Activated T-helper 17 cell treated with anti-CD3 and anti-CD28 coated beads, Interleukin-2, amount 50 U/mL, for 72 hours (primary cell): ENCODE results near the gene TOM1L2. TPM values are rescaled to one million over a fixed set of nuclear protein-coding genes. Genes with fewer than 3 reads are reported as not detected.

ENCODE experiments used
- ATAC-seq: fragments of 150-1000 bp; cut with Tn5 transposase; replicated peaks from 2 replicates; pipeline ENCODE4 v1.10.0; 2021; ENCODE audit warnings: mild to moderate bottlenecking, moderate library complexity
- H3K27ac Mint-ChIP-seq: one replicate; pipeline ENCODE4 v1.8.0; 2022; ENCODE audit warnings: mixed read lengths
- H3K27me3 Mint-ChIP-seq: one replicate; pipeline ENCODE4 v1.8.0; 2022; ENCODE audit warnings: mixed read lengths
- H3K36me3 Mint-ChIP-seq: one replicate; pipeline ENCODE4 v1.8.0; 2022; ENCODE audit warnings: low read depth, mild to moderate bottlenecking, mixed read lengths
- H3K4me1 Mint-ChIP-seq: one replicate; pipeline ENCODE4 v1.8.0; 2022; ENCODE audit warnings: mixed read lengths
- H3K4me3 Mint-ChIP-seq: one replicate; pipeline ENCODE4 v1.8.0; 2022; ENCODE audit warnings: mild to moderate bottlenecking, mixed read lengths
- H3K9me3 Mint-ChIP-seq: one replicate; pipeline ENCODE4 v1.8.0; 2022; ENCODE audit warnings: mixed read lengths
- total RNA-seq, 2 donors: library from RNA; stranded (reverse); gene quantifications; one replicate each; pipeline ENCODE4 v1.2.3, GENCODE V29; 2022

The TOM1L2 gene
- total RNA-seq, 2 donors from 2014 or later, result 20.4 to 24.8 TPM

DNA sequence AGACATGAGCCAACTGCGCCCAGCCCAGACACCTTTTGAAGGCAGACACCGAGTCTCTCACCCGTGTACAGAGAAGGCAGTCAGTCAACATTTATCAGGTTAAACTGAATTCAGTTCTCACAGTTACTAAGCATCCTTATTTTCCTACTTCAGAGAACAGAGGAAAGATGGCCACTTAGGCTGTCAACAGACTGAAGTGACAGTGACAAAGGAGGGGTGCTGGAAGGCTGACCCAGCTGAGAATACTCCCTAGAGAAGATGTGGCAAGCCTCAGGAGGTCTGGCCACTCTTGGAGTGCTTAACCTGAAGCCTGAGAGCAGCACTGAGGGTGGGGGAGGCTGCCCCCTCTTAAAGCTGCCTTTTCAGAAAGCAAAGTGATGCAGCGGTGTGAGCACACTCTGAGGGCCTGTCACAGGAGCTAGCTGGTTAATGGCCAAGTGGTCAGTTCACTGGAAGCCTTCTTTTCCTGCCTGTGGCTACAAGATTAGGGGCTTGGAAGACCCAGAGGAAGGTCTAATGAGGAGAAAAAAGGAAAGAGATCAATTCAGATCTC lies 84.4 kb downstream of the TOM1L2 start:
- Mint-ChIP-seq H3K4me1 (no peaks in the 10 kb centered on the region), H3K27me3 (no peaks in the 10 kb centered on the region), H3K36me3 (peaks cover 12% of the 10 kb centered on the region), H3K27ac (no peak overlapping the region), H3K9me3 (no peaks in the 10 kb centered on the region), H3K4me3 (no peak overlapping the region)
- no peak for ATAC-seq

DNA sequence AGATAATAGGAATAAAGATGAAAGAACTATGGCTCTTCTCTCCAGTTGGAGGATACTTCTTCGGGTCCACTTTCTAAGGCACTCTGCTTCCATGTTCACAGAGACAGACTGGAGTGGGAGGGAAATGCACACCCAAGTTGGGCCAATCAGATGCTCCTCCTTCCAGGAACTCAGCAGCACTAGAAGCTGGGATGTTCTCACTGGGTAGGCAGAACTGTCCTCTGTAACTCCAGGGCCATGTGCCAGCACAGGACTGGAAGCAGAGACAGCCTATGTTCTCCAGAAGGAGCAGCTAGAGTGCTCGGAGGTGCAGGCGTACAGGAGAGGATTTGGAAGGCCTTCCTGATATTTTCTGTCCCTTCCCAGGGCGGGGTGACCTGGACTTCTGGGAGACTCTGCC lies 85.5 kb downstream of the TOM1L2 start:
- H3K4me1 Mint-ChIP-seq, result no peaks in the 10 kb centered on the region

DNA sequence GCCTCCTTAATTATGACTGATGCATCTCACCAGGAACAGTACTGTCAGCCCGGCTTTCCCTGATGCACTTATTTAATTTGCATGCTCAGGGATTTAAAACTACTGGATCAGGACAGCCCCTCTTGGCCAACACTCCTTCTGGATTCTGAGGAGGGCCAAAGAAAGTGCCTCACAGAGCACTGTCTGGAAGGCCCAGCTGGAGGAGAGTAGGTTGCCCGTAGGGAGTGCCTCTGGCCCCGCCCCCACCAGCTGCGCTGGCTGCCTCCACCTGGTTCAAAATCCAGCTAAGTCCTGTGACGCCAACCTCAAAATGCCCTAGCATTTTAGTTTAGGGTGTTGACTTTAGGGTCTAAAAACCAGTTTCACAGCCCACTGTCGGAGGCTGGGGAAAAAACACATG lies 86.0 kb downstream of the TOM1L2 start:
- ATAC-seq, result no peak
- Mint-ChIP-seq H3K27ac (no peak overlapping the region), H3K4me1 (no peaks in the 10 kb centered on the region), H3K9me3 (no peaks in the 10 kb centered on the region), H3K4me3 (no peak overlapping the region), H3K36me3 (peaks cover 6% of the 10 kb centered on the region), H3K27me3 (no peaks in the 10 kb centered on the region)

More for the DNA sequence above, 85.5 kb downstream of the TOM1L2 start:
- Mint-ChIP-seq H3K36me3 (peaks cover 8% of the 10 kb centered on the region), H3K9me3 (no peaks in the 10 kb centered on the region), H3K27me3 (no peaks in the 10 kb centered on the region), H3K27ac (no peak overlapping the region), H3K4me3 (no peak overlapping the region)
- no peak for ATAC-seq

DNA sequence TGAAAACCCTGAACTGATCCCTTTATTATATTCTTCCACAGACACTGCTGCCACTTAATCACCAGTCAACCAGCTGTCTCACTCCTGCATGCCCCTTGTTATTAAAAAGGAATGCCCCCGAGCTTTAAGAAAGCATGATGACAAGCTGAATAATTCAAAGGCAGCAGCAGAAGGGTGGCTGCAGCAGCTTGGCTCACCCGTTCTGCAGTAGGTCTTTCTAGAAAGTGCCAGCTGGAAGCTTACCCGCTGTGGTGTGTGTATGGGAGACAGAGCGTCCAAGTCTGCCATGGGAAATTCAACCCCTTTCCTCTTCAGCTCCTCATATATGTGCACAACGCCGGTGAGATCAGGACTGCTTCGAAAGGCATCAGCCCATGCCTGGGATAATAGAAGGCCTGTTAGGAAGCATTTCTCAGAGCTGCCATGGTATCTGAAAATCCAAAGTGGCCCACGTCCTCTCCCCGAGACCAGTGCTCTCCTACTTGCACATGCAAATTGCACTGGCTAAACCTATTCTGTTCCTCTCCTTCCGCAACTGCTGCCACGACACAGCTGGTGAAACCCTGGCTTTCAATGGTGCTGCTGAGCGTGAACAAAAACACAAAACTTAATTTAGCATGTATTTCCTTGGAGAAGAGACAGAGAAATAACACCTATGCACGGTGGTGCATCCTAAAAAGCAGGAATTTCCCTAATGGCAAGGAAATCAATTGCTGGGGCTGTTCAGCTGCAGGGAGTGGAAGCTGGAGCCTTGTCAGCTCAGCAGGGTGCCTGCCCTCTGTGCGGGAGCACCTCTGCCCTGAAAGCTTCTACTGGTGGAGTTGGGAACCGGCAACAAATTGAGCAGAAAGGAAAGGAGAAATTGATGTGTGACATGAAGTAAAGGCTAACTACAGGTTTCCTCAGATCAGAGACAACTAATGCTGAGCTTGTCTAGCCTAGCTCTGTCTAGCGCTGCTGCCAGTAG lies 87.5 kb downstream of the TOM1L2 start:
- H3K4me3 Mint-ChIP-seq, result no peak overlapping the region
- peak overlapping the region; percentile 47 for H3K27ac Mint-ChIP-seq
- H3K4me1 Mint-ChIP-seq, result no peaks in the 10 kb centered on the region
- H3K36me3 Mint-ChIP-seq, result peaks cover 6% of the 10 kb centered on the region
- H3K9me3 Mint-ChIP-seq, result no peaks in the 10 kb centered on the region
- ATAC-seq, result no peak
- H3K27me3 Mint-ChIP-seq, result no peaks in the 10 kb centered on the region

DNA sequence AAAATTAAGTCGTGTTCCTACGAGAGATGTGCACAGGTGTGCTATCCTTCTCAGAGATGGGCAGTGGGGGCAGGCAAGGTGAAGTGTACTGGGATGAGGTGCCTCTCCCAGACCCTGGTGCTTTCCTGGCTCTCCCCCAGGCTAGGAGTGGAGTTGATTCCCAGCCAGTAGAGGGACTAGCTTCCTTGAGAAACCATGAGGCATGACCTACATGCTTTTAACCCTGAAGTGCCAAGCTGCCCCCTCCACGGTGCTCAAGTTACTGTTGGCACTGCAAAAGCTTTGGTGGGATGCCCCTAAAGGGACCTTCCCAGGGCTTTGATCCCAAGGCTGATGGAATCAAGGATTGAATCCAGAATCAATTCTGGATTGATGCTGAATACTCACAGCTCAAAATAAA lies 88.4 kb downstream of the TOM1L2 start:
- Mint-ChIP-seq H3K27me3 (no peaks in the 10 kb centered on the region), H3K27ac (no peak overlapping the region), H3K9me3 (no peaks in the 10 kb centered on the region), H3K4me1 (no peaks in the 10 kb centered on the region), H3K36me3 (peaks cover 13% of the 10 kb centered on the region), H3K4me3 (no peak overlapping the region)
- no peak for ATAC-seq

DNA sequence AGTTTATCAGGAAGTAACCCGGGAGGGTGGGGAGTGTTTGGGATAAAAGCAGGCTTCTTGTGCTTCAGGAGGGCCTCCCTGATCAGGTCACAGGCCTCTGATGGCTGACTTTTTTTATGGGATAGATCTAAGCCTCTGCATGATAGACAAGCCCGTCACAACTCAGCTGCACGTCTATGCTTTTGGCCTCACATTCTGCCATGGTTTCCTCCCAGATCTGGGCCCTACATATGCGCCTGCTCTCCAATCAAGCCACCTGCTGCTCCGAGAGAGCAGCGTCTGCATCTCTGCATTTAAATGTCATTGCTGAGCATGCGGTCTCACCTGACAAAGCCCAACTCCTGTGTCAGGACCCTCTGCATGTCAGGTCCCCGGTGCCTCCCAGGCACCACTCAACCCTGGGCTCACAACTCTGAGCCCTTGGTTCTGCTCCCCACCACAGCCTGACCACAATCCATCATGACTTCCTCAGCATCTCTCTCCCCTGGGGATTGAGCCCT lies 90.1 kb downstream of the TOM1L2 start:
- Mint-ChIP-seq H3K9me3 (no peaks in the 10 kb centered on the region), H3K36me3 (peaks cover 14% of the 10 kb centered on the region), H3K27me3 (no peaks in the 10 kb centered on the region), H3K4me1 (no peaks in the 10 kb centered on the region), H3K27ac (no peak overlapping the region), H3K4me3 (no peak overlapping the region)
- ATAC-seq, result no peak

DNA sequence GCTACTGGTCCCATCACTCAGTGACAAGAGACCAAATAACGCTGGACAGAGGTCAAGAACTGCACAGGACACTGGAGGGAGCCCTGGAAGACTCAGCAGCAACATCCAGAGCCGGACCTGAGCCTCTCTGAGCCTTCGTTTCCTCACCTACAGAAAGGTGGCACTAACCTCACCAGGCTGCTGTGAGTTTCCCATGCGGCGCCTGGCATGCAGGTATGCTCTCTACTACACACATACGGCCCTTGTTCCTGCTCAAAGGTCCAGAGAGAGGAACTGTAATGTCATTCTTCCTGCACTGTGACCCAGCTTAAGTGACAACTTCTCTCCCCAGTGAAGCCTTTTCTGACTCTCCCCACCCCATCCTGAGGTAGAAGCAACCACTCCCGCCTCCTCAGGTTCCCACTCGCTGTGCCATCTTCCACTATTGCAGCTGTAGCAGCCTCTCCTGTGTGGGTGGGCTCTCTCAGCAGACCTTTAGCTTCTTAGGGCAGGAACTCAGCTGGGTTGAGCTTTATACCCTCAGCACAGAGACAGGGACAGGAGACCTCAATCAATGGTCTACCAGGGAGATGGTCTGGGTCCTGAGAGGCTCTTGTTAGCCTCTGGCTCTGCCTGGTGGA lies 91.5 kb downstream of the TOM1L2 start:
- H3K4me1 Mint-ChIP-seq, result no peaks in the 10 kb centered on the region
- peak overlapping the region; percentile 41 for H3K27ac Mint-ChIP-seq
- no peak overlapping the region for H3K4me3 Mint-ChIP-seq
- H3K9me3 Mint-ChIP-seq, result no peaks in the 10 kb centered on the region
- peaks cover 24% of the 10 kb centered on the region for H3K36me3 Mint-ChIP-seq
- ATAC-seq, result no peak
- H3K27me3 Mint-ChIP-seq, result no peaks in the 10 kb centered on the region

DNA sequence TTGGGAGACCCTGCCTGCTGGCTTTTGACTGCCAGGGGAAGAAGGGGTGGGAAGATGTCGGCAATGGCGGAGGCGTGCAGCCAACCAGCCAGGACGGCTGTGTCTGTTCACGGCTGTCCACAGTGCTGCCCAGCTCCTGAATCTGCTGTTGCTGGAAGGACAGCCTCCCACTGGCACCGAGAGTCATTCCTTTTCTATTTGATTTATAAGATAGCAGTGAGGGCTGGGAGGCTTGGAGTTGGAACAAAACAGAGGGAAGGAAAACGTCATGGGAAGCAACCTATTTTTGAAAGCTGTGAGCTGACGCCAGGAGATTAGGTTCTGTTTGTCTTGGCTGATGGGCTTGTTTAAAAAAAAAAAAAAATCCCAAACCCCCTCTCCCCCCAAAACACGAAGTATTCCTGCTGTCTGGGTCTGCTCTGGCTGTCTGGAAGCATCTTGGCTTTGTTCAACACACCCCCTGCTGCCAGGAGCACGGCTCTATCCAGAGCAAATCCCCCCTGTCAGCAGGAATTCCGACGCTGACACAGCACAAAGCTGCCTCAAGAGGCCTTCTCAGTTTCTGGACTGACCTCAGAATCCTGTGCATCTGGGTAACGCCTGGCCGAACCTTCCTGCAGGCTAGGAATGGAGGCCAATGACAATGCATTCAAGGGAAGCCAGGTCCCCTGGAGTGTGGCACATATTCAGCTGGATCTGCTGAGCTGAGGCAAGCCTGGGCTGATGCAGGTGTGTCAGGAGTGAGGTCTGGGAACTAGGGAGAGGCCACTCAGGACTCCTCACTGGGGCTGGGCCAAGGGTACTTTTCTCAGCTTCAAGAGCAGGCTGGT lies 94.5 kb downstream of the TOM1L2 start:
- Mint-ChIP-seq H3K4me3 (no peak overlapping the region), H3K27ac (peak overlapping the region; percentile 14), H3K4me1 (no peaks in the 10 kb centered on the region), H3K27me3 (no peaks in the 10 kb centered on the region), H3K9me3 (no peaks in the 10 kb centered on the region), H3K36me3 (peaks cover 23% of the 10 kb centered on the region)
- no peak for ATAC-seq

DNA sequence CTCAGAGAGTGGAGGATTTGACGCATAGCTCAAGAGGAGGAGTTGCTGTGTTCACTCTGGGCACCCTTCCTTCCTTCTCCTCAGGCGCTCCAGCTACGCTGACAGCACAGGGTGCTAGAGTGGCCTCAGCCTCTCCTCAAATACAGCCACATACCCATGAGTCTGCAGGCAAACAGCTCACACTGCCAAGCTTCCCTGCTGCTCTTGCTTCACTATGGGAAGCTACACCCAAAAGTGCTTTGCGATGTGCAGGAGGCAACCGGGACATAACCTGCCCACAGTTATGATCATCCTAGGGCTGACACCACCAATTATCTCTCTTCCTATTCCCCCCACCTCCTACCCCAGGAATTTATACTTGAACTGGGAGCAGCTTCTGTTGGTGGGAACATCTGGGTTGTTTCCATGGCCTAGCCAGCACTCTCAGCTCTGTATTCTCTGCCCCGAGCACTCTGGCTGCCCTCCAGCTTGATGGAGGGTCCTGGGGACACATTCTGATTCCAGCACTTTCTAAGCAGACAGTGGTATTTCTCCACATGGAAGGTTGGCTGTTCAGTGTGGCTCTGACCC lies 95.2 kb downstream of the TOM1L2 start:
- ATAC-seq, result no peak
- Mint-ChIP-seq H3K27me3 (no peaks in the 10 kb centered on the region), H3K4me1 (no peaks in the 10 kb centered on the region), H3K9me3 (no peaks in the 10 kb centered on the region), H3K36me3 (peaks cover 23% of the 10 kb centered on the region), H3K27ac (peak overlapping the region; percentile 14), H3K4me3 (no peak overlapping the region)

DNA sequence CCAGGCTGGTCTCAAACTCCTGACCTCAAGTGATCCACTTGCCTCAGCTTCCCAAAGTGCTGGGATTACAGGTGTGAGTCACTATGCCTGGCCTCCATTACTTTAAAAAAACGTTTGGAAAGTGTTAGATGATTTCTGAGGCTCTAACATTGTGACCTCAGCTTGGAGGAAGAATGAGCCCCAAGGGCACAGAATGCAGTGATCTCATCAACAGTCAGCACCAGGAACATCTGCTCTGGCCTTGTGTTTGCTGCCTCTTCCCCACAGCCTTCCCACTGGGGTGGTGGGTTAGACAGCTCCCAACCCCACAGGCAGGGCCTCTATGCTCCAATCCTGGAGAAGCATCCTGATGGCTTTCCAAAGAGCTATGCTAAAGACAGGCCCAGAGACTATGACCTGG lies 97.7 kb downstream of the TOM1L2 start:
- Mint-ChIP-seq H3K9me3 (no peaks in the 10 kb centered on the region), H3K36me3 (peaks cover 27% of the 10 kb centered on the region), H3K4me1 (no peaks in the 10 kb centered on the region), H3K4me3 (no peak overlapping the region), H3K27ac (no peak overlapping the region), H3K27me3 (no peaks in the 10 kb centered on the region)
- no peak for ATAC-seq

DNA sequence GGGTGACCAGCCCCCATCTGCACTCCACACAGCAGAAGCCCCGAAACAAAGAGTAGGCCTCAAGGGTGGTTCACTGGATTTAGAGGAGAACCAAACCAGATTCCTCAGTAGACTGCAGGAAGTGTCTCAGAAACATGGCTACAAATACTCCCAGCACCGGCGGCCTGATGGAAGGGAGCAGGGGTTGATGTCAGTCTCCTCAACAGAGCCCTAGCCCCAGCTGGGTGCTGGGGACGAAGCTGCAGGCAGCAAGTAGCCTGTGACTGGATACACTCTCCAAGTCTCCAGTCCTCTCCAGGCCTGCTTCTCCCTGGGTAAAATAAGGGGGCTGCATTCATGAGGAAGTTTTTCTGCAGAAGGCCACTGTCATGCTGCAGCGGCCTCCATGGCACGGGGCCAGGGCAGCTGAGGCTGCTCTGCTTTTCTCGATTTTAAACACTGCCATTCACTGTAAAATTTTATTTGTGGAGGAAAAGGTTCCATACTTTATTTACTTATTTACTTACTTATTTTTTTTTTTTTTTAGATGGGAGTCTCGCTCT lies 98.7 kb downstream of the TOM1L2 start:
- Mint-ChIP-seq H3K27ac (no peak overlapping the region), H3K4me1 (no peaks in the 10 kb centered on the region), H3K9me3 (no peaks in the 10 kb centered on the region), H3K4me3 (no peak overlapping the region), H3K36me3 (peaks cover 27% of the 10 kb centered on the region), H3K27me3 (no peaks in the 10 kb centered on the region)
- ATAC-seq, result no peak

DNA sequence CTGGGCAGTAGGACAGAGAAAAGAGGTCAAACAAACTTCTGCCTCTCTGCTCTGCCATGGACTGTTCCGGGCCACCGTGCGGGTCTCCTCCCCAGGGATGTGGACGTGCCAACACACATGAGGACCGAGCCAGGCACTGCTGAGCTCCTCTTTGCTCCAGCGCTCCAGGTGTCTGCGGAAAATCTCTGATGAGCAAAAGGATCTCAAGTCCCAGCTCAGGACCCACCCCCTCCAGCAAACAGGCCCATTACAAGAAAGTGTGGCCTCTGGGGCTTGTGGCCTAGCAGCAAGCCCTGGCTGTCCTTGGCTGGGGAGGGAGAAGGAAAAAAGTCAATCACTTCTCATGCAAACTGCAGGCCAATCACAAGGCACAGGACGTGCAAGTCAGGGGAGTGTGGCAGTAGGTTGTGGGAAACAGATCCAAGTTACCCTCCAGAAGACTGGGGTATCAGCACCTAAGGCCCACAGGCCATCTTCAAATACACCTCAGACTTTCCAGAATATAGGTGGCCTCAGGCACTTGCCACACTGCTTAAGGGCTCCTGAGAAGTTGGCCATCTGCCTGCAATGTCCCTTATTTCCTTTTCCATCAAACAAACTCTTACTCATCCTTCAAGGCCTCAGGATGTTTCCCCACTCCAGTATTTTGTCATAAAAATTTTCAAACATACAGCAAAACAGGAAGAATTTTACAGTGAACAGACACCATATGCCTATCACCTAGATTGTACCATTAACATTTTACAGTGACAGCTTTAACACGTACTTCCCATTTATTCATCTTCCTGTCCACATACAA lies 99.5 kb downstream of the TOM1L2 start:
- H3K36me3 Mint-ChIP-seq, result peaks cover 27% of the 10 kb centered on the region
- no peak overlapping the region for H3K27ac Mint-ChIP-seq
- no peak overlapping the region for H3K4me3 Mint-ChIP-seq
- H3K4me1 Mint-ChIP-seq, result no peaks in the 10 kb centered on the region
- no peak for ATAC-seq
- H3K27me3 Mint-ChIP-seq, result no peaks in the 10 kb centered on the region
- no peaks in the 10 kb centered on the region for H3K9me3 Mint-ChIP-seq

DNA sequence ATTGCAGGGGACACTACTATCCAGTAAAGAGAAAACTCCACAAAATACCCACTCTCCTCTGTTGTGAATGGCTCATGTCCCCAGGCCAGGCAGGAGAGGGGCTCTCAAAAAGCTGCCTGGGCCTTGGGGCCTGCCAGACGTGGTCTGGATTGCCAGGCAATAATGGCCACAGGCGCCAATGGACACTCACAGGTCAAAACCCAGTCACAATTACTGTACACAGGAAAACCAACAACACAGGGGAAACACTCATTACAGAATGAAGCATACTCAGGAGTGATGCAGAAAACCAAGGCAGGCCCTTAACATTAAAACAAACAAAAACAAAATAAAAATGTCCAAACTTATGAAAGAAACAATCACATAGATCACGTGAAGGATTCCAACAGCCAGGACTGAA lies 100.3 kb downstream of the TOM1L2 start:
- Mint-ChIP-seq H3K9me3 (no peaks in the 10 kb centered on the region), H3K27me3 (no peaks in the 10 kb centered on the region), H3K4me3 (no peak overlapping the region), H3K36me3 (peaks cover 27% of the 10 kb centered on the region), H3K27ac (no peak overlapping the region), H3K4me1 (no peaks in the 10 kb centered on the region)
- no peak for ATAC-seq
